Endothelial cell of umbilical vein (primary cell): ENCODE measurements around the gene ETS1. TPM values are rescaled to one million over a fixed set of nuclear protein-coding genes. Genes with fewer than 3 reads are reported as not detected.
A peak's percentile ranks its signal among the peaks of the same experiment; 100 is the strongest.

Source experiments
- BruUV-seq: library from RNA; stranded (reverse); fragments of 400-500 nt; replicated peaks from 2 replicates; lab custom pipeline; 2021; lab: Mats Ljungman, UMichigan
- CTCF ChIA-PET: fragments of 300-600, 350-600 bp; sonication (Branson Sonifier 250); formaldehyde crosslinking; loops from one replicate; lab custom pipeline; 2021; ENCODE audit warnings: antibody characterized with exemption, inconsistent platforms; lab: Charles Lee
- POLR2A ChIA-PET: fragments of 300-600, 350-600 bp; sonication (Branson Sonifier 250); formaldehyde crosslinking; loops from one replicate; lab custom pipeline; 2021; ENCODE audit warnings: antibody characterized with exemption, inconsistent platforms; lab: Charles Lee
- DNase-seq: peaks from one replicate; pipeline ENCODE4 v3.0.0-alpha.2; 2011; ENCODE audit warnings: low read depth, low spot score
- FAIRE-seq: peaks from 2 replicates; lab custom pipeline; 2011; peaks lifted over from hg19 to GRCh38; lab: Jason Lieb, UNC
- H2AFZ ChIP-seq: 2 replicates; pipeline ENCODE4 v1.6.0; 2012; ENCODE audit warnings: low read depth, low read length, control low read depth, inconsistent platforms
- H3K27ac ChIP-seq: 2 replicates; pipeline ENCODE4 v1.5.1; 2011; ENCODE audit warnings: low read depth, mild to moderate bottlenecking, control low read depth, low read length, moderate library complexity; ENCODE audit not compliant: insufficient read depth
- H3K27me3 ChIP-seq, 2 experiments: 2 replicates each; pipeline versions ENCODE4 v1.6.0 to v1.6.1; 2011; ENCODE audit warnings: low read length in 2 of 2, mixed read lengths in 1 of 2; ENCODE audit not compliant: control insufficient read depth in 2 of 2, insufficient read depth in 2 of 2
- H3K36me3 ChIP-seq, 2 experiments: 2 replicates in 1 of 2; 3 replicates in 1 of 2; pipeline ENCODE4 v1.5.1; 2011; ENCODE audit warnings: low read length in 2 of 2, mild to moderate bottlenecking in 1 of 2, moderate library complexity in 1 of 2; ENCODE audit not compliant: control insufficient read depth in 2 of 2, insufficient read depth in 2 of 2; ENCODE audit errors: extremely low read depth in 1 of 2
- H3K4me1 ChIP-seq: 3 replicates; pipeline ENCODE4 v1.5.1; 2011; ENCODE audit warnings: mild to moderate bottlenecking, low read length; ENCODE audit not compliant: control insufficient read depth, insufficient read depth; ENCODE audit errors: extremely low read depth
- H3K4me2 ChIP-seq: 2 replicates; pipeline ENCODE4 v1.6.1; 2011; ENCODE audit warnings: low read length, control low read depth, mixed read lengths; ENCODE audit not compliant: insufficient read depth
- H3K4me3 ChIP-seq, 3 experiments: fragments of 200-600 bp in 1 of 3; sonication (generic), shearing (Covaris generic) in 1 of 3; replicated peaks in 1 of 3; 2 replicates each; pipeline ENCODE4 v1.5.1; 2011 to 2016; ENCODE audit warnings: control low read depth in 3 of 3, low read length in 3 of 3, mild to moderate bottlenecking in 2 of 3, inconsistent platforms in 1 of 3, low read depth in 1 of 3, moderate library complexity in 1 of 3; ENCODE audit not compliant: insufficient read depth in 1 of 3
- H3K79me2 ChIP-seq: 2 replicates; pipeline ENCODE4 v1.6.0; 2012; ENCODE audit warnings: low read length, inconsistent platforms; ENCODE audit not compliant: control insufficient read depth, insufficient read depth
- H3K9ac ChIP-seq: replicated peaks from 2 replicates; pipeline ENCODE3; 2011; ENCODE audit warnings: low read length, control low read depth; ENCODE audit not compliant: insufficient read depth; ENCODE audit errors: extremely low read depth
- H3K9me1 ChIP-seq: replicated peaks from 3 replicates; pipeline ENCODE4 v1.6.0; 2011; ENCODE audit warnings: mild to moderate bottlenecking, low read length; ENCODE audit not compliant: control insufficient read depth, insufficient read depth; ENCODE audit errors: extremely low read depth
- H3K9me3 ChIP-seq: replicated peaks from 2 replicates; pipeline ENCODE4 v1.5.1; 2012; ENCODE audit warnings: low read length, inconsistent platforms; ENCODE audit not compliant: control insufficient read depth, insufficient read depth
- H4K20me1 ChIP-seq: replicated peaks from 2 replicates; pipeline ENCODE3; 2011; ENCODE audit warnings: mild to moderate bottlenecking, low read length; ENCODE audit not compliant: control insufficient read depth, insufficient read depth; ENCODE audit errors: extremely low read depth
- CTCF ChIP-seq, 2 donors: IDR thresholded peaks; 1 replicate in 1 of 2; 2 replicates in 1 of 2; pipeline ENCODE4 v1.5.1; 2011; ENCODE audit warnings: low read length in 2 of 2, mild to moderate bottlenecking in 2 of 2, moderate library complexity in 2 of 2, control low read depth in 1 of 2, inconsistent platforms in 1 of 2, low read depth in 1 of 2; ENCODE audit not compliant: insufficient read depth in 1 of 2; ENCODE audit errors: extremely low read depth in 1 of 2
- EZH2 ChIP-seq: IDR thresholded peaks from 2 replicates; pipeline ENCODE4 v1.6.1; 2012; ENCODE audit warnings: borderline replicate concordance, low read depth, mild to moderate bottlenecking, moderate library complexity, low read length, inconsistent platforms; ENCODE audit not compliant: severe bottlenecking
- FOS ChIP-seq: IDR thresholded peaks from 2 replicates; pipeline ENCODE4 v1.6.1; 2011; ENCODE audit warnings: mild to moderate bottlenecking, low read length, moderate library complexity, borderline replicate concordance; ENCODE audit not compliant: insufficient read depth
- GATA2 ChIP-seq: IDR thresholded peaks from 2 replicates; pipeline ENCODE4 v1.7.0; 2011; ENCODE audit warnings: low read depth, mild to moderate bottlenecking, moderate library complexity, mixed read lengths, low read length; ENCODE audit not compliant: insufficient read length, insufficient read depth
- JUN ChIP-seq: IDR thresholded peaks from 2 replicates; pipeline ENCODE4 v1.6.1; 2011; ENCODE audit warnings: borderline replicate concordance, low read depth; ENCODE audit not compliant: insufficient read length, insufficient read depth
- MYC ChIP-seq: IDR thresholded peaks from one replicate; pipeline ENCODE4 v1.6.1; 2011; ENCODE audit warnings: mild to moderate bottlenecking, low read depth, low read length
- POLR2A ChIP-seq: IDR thresholded peaks from 2 replicates; pipeline ENCODE4 v1.6.1; 2012; ENCODE audit warnings: low read depth, mild to moderate bottlenecking, control low read depth, low read length
- POLR2AphosphoS5 ChIP-seq: IDR thresholded peaks from 2 replicates; pipeline ENCODE4 v1.6.1; 2012; ENCODE audit warnings: low read depth, mild to moderate bottlenecking, control low read depth, low read length, moderate library complexity; ENCODE audit not compliant: insufficient read depth
- dilution Hi-C: fragments of 300-500 bp; cut with MboI; formaldehyde crosslinking; loops from one replicate; pipeline ENCODE4 v1.15.0; 2019; ENCODE audit warnings: low sequenced_read_pairs; ENCODE audit not compliant: extremely low pct_ligation_motif_present
- intact Hi-C: fragments of 100-400 bp; cut with micrococcal nuclease; formaldehyde crosslinking; loops from one replicate; pipeline ENCODE4 v1.10.0; 2022
- polyA plus RNA-seq, 4 experiments: library from polyadenylated mRNA; depleted of rRNA in 3 of 4; stranded (reverse) in 3 of 4; unstranded in 1 of 4; fragments of >200 nt; gene quantifications; 2 replicates each; pipeline versions ENCODE4 v1.2.1 to v1.2.3, GENCODE V29; 2011 to 2012; ENCODE audit warnings: missing spikeins in 1 of 4
- total RNA-seq: library from RNA; stranded (reverse); gene quantifications from 2 replicates; pipeline ENCODE4 v1.2.3, GENCODE V29; 2021
- TF ChIP-seq, protein P1 (sequence below): IDR thresholded peaks from 2 replicates; pipeline ENCODE4 v1.6.1; 2011; ENCODE audit not compliant: insufficient read depth, insufficient read length

ETS1 gene
- total and polyA plus RNA-seq, 2 donors (not counting 3 experiments of a cell fraction or from before 2014, with no cell fraction given), result 34.2 to 115 TPM

DNA sequence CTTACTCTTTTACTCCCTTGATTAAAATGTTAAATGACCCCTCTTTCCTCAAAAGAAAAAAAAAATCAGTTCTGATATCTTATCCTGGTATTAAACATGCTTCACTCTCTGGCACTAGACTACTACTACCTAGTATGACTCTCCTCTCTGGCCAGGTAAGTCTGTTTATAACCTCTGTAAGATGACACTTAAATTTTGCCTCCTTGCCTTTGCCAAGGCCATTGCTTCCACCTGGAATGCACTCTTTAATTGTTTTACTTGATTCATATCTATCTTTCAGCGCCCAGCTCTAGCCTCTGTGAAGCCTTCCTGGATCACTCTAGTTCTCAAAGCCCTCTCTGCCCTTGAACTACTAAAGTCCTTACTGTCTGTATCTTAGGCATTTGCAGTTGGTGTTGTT lies 170.4 kb downstream of the ETS1 start:
- H3K4me2 ChIP-seq, result no peak overlapping the region
- no peaks in the 10 kb centered on the region for H3K79me2 ChIP-seq
- no peak overlapping the region for H3K27ac ChIP-seq
- TF ChIP-seq MYC, result no peak
- no peaks in the 10 kb centered on the region for H3K36me3 ChIP-seq
- H3K4me1 ChIP-seq, result peaks cover under 1% of the 10 kb centered on the region
- H3K27me3 ChIP-seq, result no peaks in the 10 kb centered on the region
- H3K9ac ChIP-seq, result no peak overlapping the region
- no peak overlapping the region for H2AFZ ChIP-seq
- H3K9me3 ChIP-seq, result no peaks in the 10 kb centered on the region
- CTCF ChIA-PET, result interaction anchor here (1.2 to 1.5 kb wide), 2 partner anchors 8 to 208 kb away, joined by 3 to 5 read pairs; no protein-coding TSS in a partner anchor
- H4K20me1 ChIP-seq, result no peaks in the 10 kb centered on the region
- intact Hi-C loops, result no loop called here
- DNase-seq, result no peak
- H3K9me1 ChIP-seq, result no peaks in the 10 kb centered on the region
- dilution Hi-C loops, result no loop called here
- H3K4me3 ChIP-seq, result no peak overlapping the region
- POLR2A ChIA-PET, result no interaction called here
- no TSS peak for BruUV-seq
- FAIRE-seq, result no peak

DNA sequence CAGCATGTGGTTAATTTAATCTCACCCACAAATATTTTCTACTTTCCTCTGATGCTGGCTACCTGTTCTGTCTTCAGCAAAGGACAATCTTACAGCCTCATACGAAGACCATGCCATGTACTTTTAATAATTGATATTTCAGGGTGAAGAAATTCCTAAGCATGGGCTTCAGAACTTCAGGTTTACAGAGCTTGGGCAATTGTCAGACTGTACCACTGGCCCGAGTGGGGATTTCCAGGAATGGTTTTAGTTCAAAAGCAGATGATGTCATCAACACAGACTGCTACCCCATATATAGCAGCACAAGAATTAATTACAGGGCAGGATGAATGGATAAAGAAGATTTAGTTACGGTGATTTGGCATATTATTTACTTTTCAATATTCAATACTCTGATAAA lies 171.8 kb downstream of the ETS1 start:
- H3K4me2 ChIP-seq, result no peak overlapping the region
- no peaks in the 10 kb centered on the region for H3K36me3 ChIP-seq
- no peaks in the 10 kb centered on the region for H3K9me3 ChIP-seq
- no peaks in the 10 kb centered on the region for H3K79me2 ChIP-seq
- H4K20me1 ChIP-seq, result no peaks in the 10 kb centered on the region
- dilution Hi-C loops (no loop called here), intact Hi-C loops (no loop called here)
- H3K4me1 ChIP-seq, result peaks cover 2% of the 10 kb centered on the region
- no peak overlapping the region for H3K9ac ChIP-seq
- no peak overlapping the region for H3K4me3 ChIP-seq
- CTCF ChIA-PET, result no interaction called here
- TF ChIP-seq POLR2AphosphoS5 (no peak), CTCF (IDR thresholded peaks at IDR 0.05; ENCODE audit: extremely low read depth in 1 of 2, insufficient read depth in 1 of 2, low read depth in 1 of 2, low read length in 2 of 2) (no peak), FOS (no peak), JUN (no peak), MYC (no peak), GATA2 (no peak), POLR2A (no peak), EZH2 (no peak)
- TF ChIP-seq, protein P1, sequence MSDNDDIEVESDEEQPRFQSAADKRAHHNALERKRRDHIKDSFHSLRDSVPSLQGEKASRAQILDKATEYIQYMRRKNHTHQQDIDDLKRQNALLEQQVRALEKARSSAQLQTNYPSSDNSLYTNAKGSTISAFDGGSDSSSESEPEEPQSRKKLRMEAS, result no peak
- no peak overlapping the region for H3K27ac ChIP-seq
- H3K27me3 ChIP-seq, result no peaks in the 10 kb centered on the region
- no peaks in the 10 kb centered on the region for H3K9me1 ChIP-seq
- POLR2A ChIA-PET, result no interaction called here
- peak; percentile 35 for DNase-seq
- H2AFZ ChIP-seq, result no peak overlapping the region
- FAIRE-seq, result no peak
- no TSS peak for BruUV-seq
